ENCODE measurements around the gene DPF1. TPM values are rescaled to one million over a fixed set of nuclear protein-coding genes. Genes with fewer than 3 reads are reported as not detected.

The DPF1 gene
- total and polyA plus RNA-seq, 4 donors, result not detected

GRCh38 chr19:38197937-38198704 lies 25.9 kb downstream of the DPF1 start:
- DNase-seq (ENCODE audit: low spot score), result no peak
- no peak for TF ChIP-seq REST (IDR thresholded peaks at IDR 0.05)
- no peak for TF ChIP-seq EGR1 (IDR thresholded peaks at IDR 0.05; ENCODE audit: low read depth in 2 of 2)
- TF ChIP-seq JUND (IDR thresholded peaks at IDR 0.05), result no peak
- no peak for TF ChIP-seq HNF4A (conservative IDR thresholded peaks at IDR 0.05)
- no peak for TF ChIP-seq SP1 (IDR thresholded peaks at IDR 0.05)
- no peak for TF ChIP-seq FOXA2 (IDR thresholded peaks at IDR 0.05)
- no peak for TF ChIP-seq ZBTB33 (IDR thresholded peaks at IDR 0.05)
- no peak for TF ChIP-seq NR2F2 (IDR thresholded peaks at IDR 0.05)
- no peak for TF ChIP-seq MAX (IDR thresholded peaks at IDR 0.05)
- no peak for TF ChIP-seq FOXA1 (IDR thresholded peaks at IDR 0.05)
- no peak for TF ChIP-seq ATF3 (IDR thresholded peaks at IDR 0.05)
- TF ChIP-seq RAD21 (IDR thresholded peaks at IDR 0.05), result no peak
- TF ChIP-seq RXRA (IDR thresholded peaks at IDR 0.05), result no peak
- no peak for TF ChIP-seq CTCF (IDR thresholded peaks at IDR 0.05; ENCODE audit: low read depth, low read length, missing input control)
- TF ChIP-seq TAF1 (conservative IDR thresholded peaks at IDR 0.05), result no peak
- TF ChIP-seq HNF4G (IDR thresholded peaks at IDR 0.05), result no peak
- TF ChIP-seq GABPA (IDR thresholded peaks at IDR 0.05 in 1 of 2, conservative IDR thresholded peaks at IDR 0.05 in 1 of 2), result no peak
- TF ChIP-seq YY1 (IDR thresholded peaks at IDR 0.05), result no peak
- 96% methylated on average over 25 of the region's 25 CpGs for WGBS

More at GRCh38 chr19:38197937-38198704, 25.9 kb downstream of the DPF1 start:
- no peak overlapping the region for H3K9ac ChIP-seq (ENCODE audit: low read depth in 1 of 2, low read length in 2 of 2)
- no peaks in the 10 kb centered on the region for H3K9me3 ChIP-seq (ENCODE audit: control insufficient read depth in 4 of 4, low read length in 3 of 4)
- peaks cover 0 to 24% (median 3%) of the 10 kb centered on the region in 4 donors for H3K36me3 ChIP-seq (ENCODE audit: control insufficient read depth in 4 of 4, insufficient read depth in 3 of 4, low read depth in 1 of 4, low read length in 3 of 4)
- no peaks in the 10 kb centered on the region for H3K4me1 ChIP-seq (ENCODE audit: control insufficient read depth in 4 of 4, insufficient read depth in 4 of 4, low read length in 3 of 4)
- H3K27ac ChIP-seq (ENCODE audit: low read depth in 1 of 2, low read length in 2 of 2), result no peak overlapping the region
- H3K4me3 ChIP-seq (ENCODE audit: low read depth in 1 of 3, low read length in 3 of 3), result no peak overlapping the region
- no peaks in the 10 kb centered on the region for H3K27me3 ChIP-seq (ENCODE audit: control insufficient read depth in 4 of 4, insufficient read depth in 4 of 4, low read length in 3 of 4)

All from liver (tissue), 9 donors.